Activated naive CD8-positive, alpha-beta T cell treated with anti-CD3 and anti-CD28 coated beads for 36 hours (primary cell): ENCODE measurements around the gene PPP2R2B. TPM values are rescaled to one million over a fixed set of nuclear protein-coding genes. Genes with fewer than 3 reads are reported as not detected.
"Not testable (repeated sequence)": the region's sequence is repeated elsewhere in the genome, so short reads cannot be mapped to it uniquely, and the experiment has no call there.

Experiments used
- DNase-seq: peaks from one replicate; pipeline ENCODE4 v3.0.0; 2021
- H3K27ac Mint-ChIP-seq: one replicate; pipeline ENCODE4 v1.8.0; 2022; ENCODE audit warnings: mild to moderate bottlenecking, moderate library complexity, mixed read lengths
- H3K27me3 Mint-ChIP-seq: one replicate; pipeline ENCODE4 v1.8.0; 2022; ENCODE audit warnings: mild to moderate bottlenecking, mixed read lengths
- H3K36me3 Mint-ChIP-seq: one replicate; pipeline ENCODE4 v1.8.0; 2021; ENCODE audit warnings: mild to moderate bottlenecking, mixed read lengths
- H3K4me1 Mint-ChIP-seq: one replicate; pipeline ENCODE4 v1.8.0; 2021; ENCODE audit warnings: mixed read lengths
- H3K4me3 Mint-ChIP-seq: one replicate; pipeline ENCODE4 v1.8.0; 2022; ENCODE audit warnings: mild to moderate bottlenecking, moderate library complexity, mixed read lengths
- H3K9me3 Mint-ChIP-seq: one replicate; pipeline ENCODE4 v1.8.0; 2022; ENCODE audit warnings: mixed read lengths
- total RNA-seq, 2 experiments: library from RNA; stranded (reverse); gene quantifications; one replicate each; pipeline ENCODE4 v1.2.3, GENCODE V29; 2021

The PPP2R2B gene
- total RNA-seq, 2 experiments from 2014 or later = 0.19 to 0.30 TPM

DNA sequence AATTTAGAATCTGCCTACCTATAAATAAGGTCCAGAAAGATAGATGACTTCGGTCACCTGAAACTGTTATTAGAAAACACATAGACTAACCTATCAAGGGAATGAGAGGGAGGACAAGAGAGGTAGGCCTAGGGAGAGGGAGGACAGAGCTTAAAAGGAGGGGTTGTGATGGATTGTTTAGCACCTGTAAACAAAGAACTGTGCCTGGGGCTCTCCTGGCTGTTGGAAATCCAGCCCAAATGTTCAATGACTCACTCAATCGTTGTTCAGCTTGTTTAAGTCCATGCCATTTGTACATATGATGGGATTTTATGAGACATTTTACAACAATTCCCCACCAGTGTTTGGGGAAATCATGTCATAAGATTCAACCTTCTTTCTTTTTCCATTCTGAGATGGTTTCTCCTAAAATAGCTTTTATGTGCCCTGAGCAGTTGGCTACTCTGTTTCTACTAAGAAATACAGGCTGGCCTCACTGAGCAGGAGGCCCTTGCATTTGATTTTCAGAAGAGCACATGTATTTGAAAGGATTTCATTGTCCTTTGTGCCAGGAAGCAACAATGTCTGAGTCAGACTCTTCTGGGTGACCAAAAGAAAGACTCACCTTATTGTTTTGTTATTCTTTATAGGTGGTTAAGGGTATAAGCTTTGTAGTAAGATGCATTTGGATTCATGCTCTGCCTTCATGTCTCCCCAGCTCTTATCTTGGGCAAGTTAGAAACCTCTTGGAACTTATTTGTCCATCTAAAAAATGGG, 314.4 kb downstream of the PPP2R2B start:
- Mint-ChIP-seq H3K4me3 (no peak overlapping the region), H3K4me1 (peaks cover 4% of the 10 kb centered on the region), H3K27ac (no peak overlapping the region), H3K9me3 (no peaks in the 10 kb centered on the region), H3K27me3 (no peaks in the 10 kb centered on the region), H3K36me3 (no peaks in the 10 kb centered on the region)
- DNase-seq = no peak

GRCh38 chr5:146562461-146562860, 316.1 kb downstream of the PPP2R2B start:
- Mint-ChIP-seq H3K27me3 (no peaks in the 10 kb centered on the region), H3K36me3 (no peaks in the 10 kb centered on the region), H3K27ac (no peak overlapping the region), H3K9me3 (no peaks in the 10 kb centered on the region), H3K4me1 (peaks cover 4% of the 10 kb centered on the region), H3K4me3 (no peak overlapping the region)
- DNase-seq = no peak

DNA sequence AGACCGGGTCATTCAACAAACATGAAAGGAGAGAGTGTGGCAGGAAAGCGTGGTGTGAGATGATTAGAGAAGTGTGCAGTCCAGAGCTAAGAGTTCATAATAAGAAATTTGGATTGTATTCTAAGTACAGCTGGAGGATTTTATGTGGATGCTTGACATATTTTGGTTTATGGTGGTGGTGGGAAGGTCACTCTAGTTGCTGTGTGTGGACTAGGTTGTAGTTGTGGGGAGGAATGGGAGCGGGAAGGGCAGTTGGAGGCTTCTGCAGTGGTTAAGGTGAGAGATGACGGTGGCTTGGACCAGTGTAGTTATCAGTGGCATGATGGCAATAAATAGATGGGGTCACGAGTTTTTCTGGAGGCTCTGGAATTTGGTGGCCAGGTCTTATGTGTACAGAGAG, 316.8 kb downstream of the PPP2R2B start:
- Mint-ChIP-seq H3K9me3 (no peaks in the 10 kb centered on the region), H3K27ac (no peak overlapping the region), H3K4me3 (no peak overlapping the region), H3K36me3 (no peaks in the 10 kb centered on the region), H3K4me1 (peaks cover 4% of the 10 kb centered on the region), H3K27me3 (no peaks in the 10 kb centered on the region)
- DNase-seq = no peak

- H3K36me3 Mint-ChIP-seq = no peaks in the 10 kb centered on the region
- H3K27me3 Mint-ChIP-seq = peaks cover 4% of the 10 kb centered on the region
- no peaks in the 10 kb centered on the region for H3K4me1 Mint-ChIP-seq
- no peaks in the 10 kb centered on the region for H3K9me3 Mint-ChIP-seq
- H3K4me3 Mint-ChIP-seq = no peak overlapping the region
- no peak for DNase-seq
- H3K27ac Mint-ChIP-seq = no peak overlapping the region
These were observed 318.2 kb downstream of the PPP2R2B start for GRCh38 chr5:146560205-146560812.

- H3K27ac Mint-ChIP-seq, H3K4me1 Mint-ChIP-seq, H3K9me3 Mint-ChIP-seq, H3K4me3 Mint-ChIP-seq, H3K27me3 Mint-ChIP-seq, H3K36me3 Mint-ChIP-seq, DNase-seq: not testable (repeated sequence)
These were observed 321.7 kb downstream of the PPP2R2B start for GRCh38 chr5:146556884-146557283.

- Mint-ChIP-seq H3K27ac (no peak overlapping the region), H3K27me3 (peaks cover 4% of the 10 kb centered on the region), H3K9me3 (no peaks in the 10 kb centered on the region), H3K4me3 (no peak overlapping the region), H3K4me1 (no peaks in the 10 kb centered on the region), H3K36me3 (no peaks in the 10 kb centered on the region)
- DNase-seq = no peak
These were observed 325.1 kb downstream of the PPP2R2B start for GRCh38 chr5:146553446-146553845.

GRCh38 chr5:146549615-146550014, 328.9 kb downstream of the PPP2R2B start:
- H3K27ac Mint-ChIP-seq = no peak overlapping the region
- no peaks in the 10 kb centered on the region for H3K36me3 Mint-ChIP-seq
- no peak for DNase-seq
- H3K4me3 Mint-ChIP-seq = no peak overlapping the region
- H3K9me3 Mint-ChIP-seq = no peaks in the 10 kb centered on the region
- H3K4me1 Mint-ChIP-seq = no peaks in the 10 kb centered on the region
- H3K27me3 Mint-ChIP-seq = peaks cover 5% of the 10 kb centered on the region

DNA sequence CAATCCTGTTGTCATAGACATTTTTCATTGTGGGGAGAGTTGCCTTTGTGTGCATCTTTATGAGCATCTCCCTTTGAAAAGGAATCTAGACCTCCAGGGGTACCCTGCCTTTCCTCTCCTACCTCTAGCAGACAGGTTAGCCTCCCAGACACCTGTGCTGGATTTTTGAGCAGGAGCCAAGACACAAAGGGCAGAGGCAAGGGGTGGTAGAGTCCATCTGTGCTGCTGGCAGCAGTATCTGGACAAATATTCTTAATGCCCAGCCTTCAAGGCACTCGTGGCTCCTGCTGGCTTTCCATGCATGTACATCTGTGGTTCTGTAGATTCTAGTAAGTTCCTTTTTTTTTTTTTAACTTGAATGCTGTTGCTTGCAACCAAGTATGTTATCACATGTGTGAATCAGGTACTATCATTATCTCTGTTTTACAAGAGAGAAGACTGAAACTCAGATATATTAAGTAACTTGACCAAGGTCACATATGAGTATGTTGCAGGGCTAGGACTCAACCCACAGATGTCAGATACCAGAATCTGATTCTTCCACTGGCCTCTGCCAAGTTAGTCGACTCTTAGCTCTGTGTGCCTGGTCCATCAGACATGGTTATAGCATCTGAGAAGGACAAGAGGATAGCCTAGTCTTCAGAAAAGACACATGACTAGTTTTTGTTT, 329.6 kb downstream of the PPP2R2B start:
- H3K4me1 Mint-ChIP-seq = no peaks in the 10 kb centered on the region
- H3K4me3 Mint-ChIP-seq = no peak overlapping the region
- H3K27me3 Mint-ChIP-seq = peaks cover 5% of the 10 kb centered on the region
- DNase-seq = no peak
- no peaks in the 10 kb centered on the region for H3K9me3 Mint-ChIP-seq
- no peak overlapping the region for H3K27ac Mint-ChIP-seq
- no peaks in the 10 kb centered on the region for H3K36me3 Mint-ChIP-seq

DNA sequence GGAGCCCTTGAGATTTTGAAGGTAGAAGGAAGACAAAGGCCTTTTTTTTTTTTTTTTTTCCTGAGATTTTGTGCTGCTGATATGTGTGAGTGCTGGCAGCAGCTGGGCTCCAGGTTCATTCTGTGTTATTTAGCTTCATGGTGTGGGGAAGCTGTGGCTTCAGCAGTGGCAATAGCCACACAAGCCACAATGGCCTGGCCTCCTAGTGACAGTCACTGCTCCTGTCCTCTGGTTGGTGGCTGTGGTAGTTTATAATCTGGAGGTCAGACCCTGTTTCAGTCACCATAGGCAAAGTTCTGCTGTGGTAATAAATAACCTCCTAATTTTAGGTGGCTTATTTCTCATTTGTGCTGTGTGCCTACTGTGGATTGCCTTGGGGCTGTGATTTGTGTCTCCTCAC, 334.3 kb downstream of the PPP2R2B start:
- no peak for DNase-seq
- no peaks in the 10 kb centered on the region for H3K9me3 Mint-ChIP-seq
- H3K27me3 Mint-ChIP-seq = peaks cover 5% of the 10 kb centered on the region
- H3K4me3 Mint-ChIP-seq = no peak overlapping the region
- H3K27ac Mint-ChIP-seq = no peak overlapping the region
- H3K36me3 Mint-ChIP-seq = no peaks in the 10 kb centered on the region
- H3K4me1 Mint-ChIP-seq = no peaks in the 10 kb centered on the region

GRCh38 chr5:146541958-146542849, 336.4 kb downstream of the PPP2R2B start:
- no peak overlapping the region for H3K4me3 Mint-ChIP-seq
- no peak overlapping the region for H3K27ac Mint-ChIP-seq
- no peaks in the 10 kb centered on the region for H3K4me1 Mint-ChIP-seq

DNA sequence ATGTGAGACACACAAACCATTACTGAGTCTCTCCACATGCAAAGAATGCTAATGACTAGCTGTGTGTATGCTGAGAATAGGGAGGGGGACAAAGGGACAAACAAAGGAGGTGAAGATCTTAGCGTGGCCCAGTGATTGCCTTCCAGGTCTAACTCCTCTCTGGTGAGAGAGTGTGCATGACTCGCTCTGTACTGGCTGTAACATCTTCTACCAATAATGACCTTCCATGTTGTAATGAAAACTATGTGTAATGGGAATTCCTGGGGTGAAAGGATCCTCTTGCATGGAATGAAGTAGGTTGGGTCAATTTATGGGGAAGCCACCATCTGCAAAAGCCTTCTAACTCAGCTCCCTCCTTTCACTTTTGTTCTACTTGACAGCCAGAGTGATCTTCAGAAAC, 338.1 kb downstream of the PPP2R2B start:
- Mint-ChIP-seq H3K27me3 (no peaks in the 10 kb centered on the region), H3K9me3 (no peaks in the 10 kb centered on the region), H3K27ac (no peak overlapping the region), H3K36me3 (no peaks in the 10 kb centered on the region), H3K4me1 (no peaks in the 10 kb centered on the region), H3K4me3 (no peak overlapping the region)
- no peak for DNase-seq

More at GRCh38 chr5:146541958-146542849, 336.4 kb downstream of the PPP2R2B start:
- H3K36me3 Mint-ChIP-seq = no peaks in the 10 kb centered on the region
- peak; percentile 68 for DNase-seq
- H3K27me3 Mint-ChIP-seq = no peaks in the 10 kb centered on the region
- H3K9me3 Mint-ChIP-seq = no peaks in the 10 kb centered on the region

- H3K36me3 Mint-ChIP-seq = no peaks in the 10 kb centered on the region
- H3K27me3 Mint-ChIP-seq = no peaks in the 10 kb centered on the region
- no peaks in the 10 kb centered on the region for H3K9me3 Mint-ChIP-seq
- H3K4me3 Mint-ChIP-seq = no peak overlapping the region
- no peak for DNase-seq
- H3K27ac Mint-ChIP-seq = no peak overlapping the region
- H3K4me1 Mint-ChIP-seq = no peaks in the 10 kb centered on the region
These were observed 338.6 kb downstream of the PPP2R2B start for GRCh38 chr5:146539973-146540372.

DNA sequence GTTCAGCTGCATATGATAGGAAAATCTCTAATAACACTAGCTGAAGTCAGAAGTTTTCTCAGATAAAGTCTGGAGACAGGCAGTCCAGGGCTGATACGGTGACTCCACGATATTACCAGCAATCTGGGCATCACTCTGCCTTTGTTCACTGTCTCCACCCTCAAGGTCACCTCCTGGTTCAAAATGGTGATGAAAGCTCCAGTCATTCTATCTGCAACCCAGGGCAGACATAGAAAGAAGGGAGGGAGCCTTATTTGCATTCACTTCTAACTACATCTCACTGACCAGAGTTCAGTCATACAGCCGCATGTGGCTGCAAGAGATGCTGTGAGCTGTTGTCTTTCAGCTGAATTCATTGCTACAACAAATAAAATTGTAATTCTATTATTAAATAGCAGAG, 340.1 kb downstream of the PPP2R2B start:
- Mint-ChIP-seq H3K4me3 (no peak overlapping the region), H3K27me3 (no peaks in the 10 kb centered on the region), H3K9me3 (no peaks in the 10 kb centered on the region), H3K4me1 (peaks cover under 1% of the 10 kb centered on the region), H3K27ac (no peak overlapping the region), H3K36me3 (no peaks in the 10 kb centered on the region)
- DNase-seq = no peak

GRCh38 chr5:146533882-146534281, 344.7 kb downstream of the PPP2R2B start:
- no peak overlapping the region for H3K4me3 Mint-ChIP-seq
- H3K27me3 Mint-ChIP-seq = no peaks in the 10 kb centered on the region
- no peak overlapping the region for H3K27ac Mint-ChIP-seq
- DNase-seq = no peak
- H3K9me3 Mint-ChIP-seq = no peaks in the 10 kb centered on the region
- no peaks in the 10 kb centered on the region for H3K36me3 Mint-ChIP-seq
- peaks cover 8% of the 10 kb centered on the region for H3K4me1 Mint-ChIP-seq
